Ovary (tissue), 3 donors: ENCODE measurements around the gene RASA3.

ENCODE experiments used
- CTCF ChIP-seq, 3 donors: fragments of 450-650 bp in 2 of 3; fragments of 200-600 bp in 1 of 3; IDR thresholded peaks; one replicate each; pipeline versions ENCODE4 v1.5.1 to v1.8.0; 2016 to 2022; ENCODE audit warnings: antibody characterized with exemption in 3 of 3, mild to moderate bottlenecking in 1 of 3
- EP300 ChIP-seq: sonication (generic); formaldehyde crosslinking; IDR thresholded peaks from one replicate; pipeline ENCODE4 v1.6.1; 2017; ENCODE audit warnings: antibody characterized with exemption
- POLR2A ChIP-seq: fragments of 450-650 bp; IDR thresholded peaks from one replicate; pipeline ENCODE4 v1.6.1; 2017; ENCODE audit warnings: antibody characterized with exemption, mild to moderate bottlenecking, moderate library complexity
- donor health status: DM: no; HTN: no; CAD: no.

GRCh38 chr13:114062341-114062740 lies 70.1 kb downstream of the RASA3 start:
- TF ChIP-seq CTCF (IDR thresholded peaks at IDR 0.05) (no peak), POLR2A (no peak), EP300 (no peak)
